H1 (cell line): ENCODE data around the gene ZC3H6. TPM values are rescaled to one million over a fixed set of nuclear protein-coding genes. Genes with fewer than 3 reads are reported as not detected.

Experiments
- CTCF ChIA-PET: fragments of 300-600 bp; sonication (Branson Sonifier 250); formaldehyde crosslinking; loops from one replicate; lab custom pipeline; 2021; ENCODE audit not compliant: partially characterized antibody; lab: Charles Lee
- POLR2A ChIA-PET: fragments of 300-600 bp; sonication (Branson Sonifier 250); formaldehyde crosslinking; loops from one replicate; lab custom pipeline; 2021; ENCODE audit warnings: inconsistent platforms; ENCODE audit not compliant: partially characterized antibody; lab: Charles Lee
- DNase-seq, 2 experiments: peaks; one replicate each; pipeline versions ENCODE4 v3.0.0 to v3.0.0-alpha.2; 2010 to 2022; ENCODE audit warnings: low spot score in 2 of 2, low read depth in 1 of 2, mixed read lengths in 1 of 2
- FAIRE-seq: peaks from 2 replicates; lab custom pipeline; 2011; peaks lifted over from hg19 to GRCh38; lab: Jason Lieb, UNC
- H2AFZ ChIP-seq: 2 replicates; pipeline ENCODE4 v1.8.1; 2012; ENCODE audit warnings: low read length, inconsistent platforms
- H2AK5ac ChIP-seq: 2 replicates; pipeline ENCODE4 v1.6.1; 2013; ENCODE audit warnings: low read depth, low read length
- H2BK120ac ChIP-seq: replicated peaks from 2 replicates; pipeline ENCODE3; 2013; ENCODE audit warnings: low read depth, low read length, inconsistent platforms
- H2BK12ac ChIP-seq: 2 replicates; pipeline ENCODE4 v1.6.1; 2013; ENCODE audit warnings: low read depth, low read length
- H2BK15ac ChIP-seq: 2 replicates; pipeline ENCODE4 v1.6.1; 2013; ENCODE audit warnings: low read length
- H2BK20ac ChIP-seq: 2 replicates; pipeline ENCODE4 v1.6.1; 2013; ENCODE audit warnings: low read length
- H2BK5ac ChIP-seq: 2 replicates; pipeline ENCODE4 v1.6.1; 2013; ENCODE audit warnings: low read depth, low read length
- H3K14ac ChIP-seq: 2 replicates; pipeline ENCODE4 v1.6.1; 2013; ENCODE audit warnings: inconsistent platforms; ENCODE audit not compliant: insufficient read length
- H3K18ac ChIP-seq: 2 replicates; pipeline ENCODE4 v1.6.1; 2013; ENCODE audit warnings: low read length; ENCODE audit errors: extremely low read depth
- H3K23ac ChIP-seq: 2 replicates; pipeline ENCODE4 v1.6.1; 2013; ENCODE audit warnings: inconsistent platforms; ENCODE audit not compliant: insufficient read length
- H3K23me2 ChIP-seq: 2 replicates; pipeline ENCODE4 v1.6.1; 2013; ENCODE audit warnings: low read depth, low read length
- H3K27ac ChIP-seq: 2 replicates; pipeline ENCODE4 v1.6.1; 2011; ENCODE audit warnings: low read depth, low read length, inconsistent platforms
- H3K27me3 ChIP-seq, 4 experiments: replicated peaks in 1 of 4; 1 replicate in 1 of 4; 2 replicates in 3 of 4; pipeline versions ENCODE4 v1.6.1 to v1.8.1; 2011 to 2013; ENCODE audit warnings: low read length in 3 of 4, mild to moderate bottlenecking in 3 of 4, inconsistent platforms in 2 of 4, mixed read lengths in 2 of 4, moderate library complexity in 1 of 4; ENCODE audit not compliant: control insufficient read depth in 3 of 4, insufficient read depth in 3 of 4; ENCODE audit errors: extremely low read depth in 1 of 4
- H3K36me3 ChIP-seq, 4 experiments: 2 replicates each; pipeline versions ENCODE4 v1.6.1 to v1.8.1; 2011 to 2013; ENCODE audit warnings: mild to moderate bottlenecking in 4 of 4, low read length in 3 of 4, moderate library complexity in 2 of 4, control low read depth in 1 of 4, inconsistent platforms in 1 of 4; ENCODE audit not compliant: insufficient read depth in 4 of 4, control insufficient read depth in 2 of 4
- H3K4ac ChIP-seq: replicated peaks from 2 replicates; pipeline ENCODE3; 2013; ENCODE audit warnings: low read length, low read depth, mixed read lengths, inconsistent platforms; ENCODE audit not compliant: insufficient read length
- H3K4me1 ChIP-seq, 4 experiments: replicated peaks in 1 of 4; 1 replicate in 1 of 4; 2 replicates in 3 of 4; pipeline versions ENCODE4 v1.6.1 to v1.8.1; 2011 to 2013; ENCODE audit warnings: low read length in 3 of 4, inconsistent platforms in 2 of 4, mixed read lengths in 1 of 4; ENCODE audit not compliant: insufficient read depth in 4 of 4, control insufficient read depth in 3 of 4
- H3K4me2 ChIP-seq, 2 experiments: 2 replicates each; pipeline versions ENCODE4 v1.6.1 to v1.8.1; 2011 to 2013; ENCODE audit warnings: low read depth in 2 of 2, low read length in 2 of 2, control low read depth in 1 of 2, inconsistent platforms in 1 of 2, mild to moderate bottlenecking in 1 of 2; ENCODE audit not compliant: insufficient read depth in 1 of 2
- H3K4me3 ChIP-seq, 4 experiments: fragments of 200-600, 300-600 bp in 1 of 4; sonication (generic), shearing (Covaris generic), sonication (Bioruptor Twin) in 1 of 4; 2 replicates each; pipeline versions ENCODE4 v1.5.1 to v1.8.1; 2011 to 2016; ENCODE audit warnings: low read length in 4 of 4, low read depth in 3 of 4, control low read depth in 2 of 4, inconsistent platforms in 2 of 4, mild to moderate bottlenecking in 2 of 4, mixed read lengths in 1 of 4, moderate library complexity in 1 of 4; ENCODE audit not compliant: insufficient read depth in 2 of 4; ENCODE audit errors: extremely low read depth in 1 of 4
- H3K56ac ChIP-seq: replicated peaks from 2 replicates; pipeline ENCODE3; 2013; ENCODE audit warnings: low read depth, mild to moderate bottlenecking, mixed read lengths, low read length, inconsistent platforms; ENCODE audit not compliant: insufficient read length
- H3K79me1 ChIP-seq: 2 replicates; pipeline ENCODE4 v1.6.1; 2013; ENCODE audit warnings: low read depth, low read length, control low read depth
- H3K79me2 ChIP-seq, 2 experiments: 2 replicates each; pipeline versions ENCODE4 v1.6.1 to v1.8.1; 2012 to 2013; ENCODE audit warnings: low read length in 2 of 2, mild to moderate bottlenecking in 2 of 2, inconsistent platforms in 1 of 2; ENCODE audit not compliant: insufficient read depth in 2 of 2, control insufficient read depth in 1 of 2
- H3K9ac ChIP-seq, 4 experiments: replicated peaks in 1 of 4; 1 replicate in 1 of 4; 2 replicates in 3 of 4; pipeline versions ENCODE4 v1.6.1 to v1.8.1; 2011 to 2013; ENCODE audit warnings: low read depth in 3 of 4, low read length in 3 of 4, control low read depth in 2 of 4, mild to moderate bottlenecking in 2 of 4, moderate library complexity in 2 of 4, inconsistent platforms in 1 of 4; ENCODE audit errors: extremely low read depth in 1 of 4
- H3K9me3 ChIP-seq, 2 experiments: 2 replicates each; pipeline versions ENCODE4 v1.6.1 to v1.8.1; 2012 to 2013; ENCODE audit warnings: mild to moderate bottlenecking in 2 of 2, moderate library complexity in 2 of 2, control low read depth in 1 of 2, inconsistent platforms in 1 of 2, low read depth in 1 of 2, low read length in 1 of 2, mixed read lengths in 1 of 2; ENCODE audit not compliant: insufficient read depth in 2 of 2
- H4K20me1 ChIP-seq, 2 experiments: replicated peaks in 1 of 2; 2 replicates each; pipeline versions ENCODE3 to v1.8.1; 2011 to 2013; ENCODE audit warnings: inconsistent platforms in 2 of 2, low read length in 2 of 2, mild to moderate bottlenecking in 1 of 2; ENCODE audit not compliant: insufficient read depth in 2 of 2, control insufficient read depth in 1 of 2
- H4K5ac ChIP-seq: 2 replicates; pipeline ENCODE4 v1.6.1; 2013; ENCODE audit warnings: low read length, low read depth, mixed read lengths, inconsistent platforms; ENCODE audit not compliant: insufficient read length
- H4K8ac ChIP-seq: 2 replicates; pipeline ENCODE4 v1.8.0; 2013; ENCODE audit warnings: mild to moderate bottlenecking, moderate library complexity, low read length, inconsistent platforms; ENCODE audit not compliant: insufficient read depth; ENCODE audit errors: extremely low read depth
- H4K91ac ChIP-seq: replicated peaks from 2 replicates; pipeline ENCODE3; 2013; ENCODE audit warnings: low read length, mixed read lengths, inconsistent platforms; ENCODE audit not compliant: insufficient read length
- ASH2L ChIP-seq: fragments of 200-600, 300-600 bp; sonication (generic); IDR thresholded peaks from one replicate; pipeline ENCODE4 v1.7.1; 2017; ENCODE audit warnings: low read length
- CBX5 ChIP-seq: fragments of 300-800, 300-1000 bp; sonication (generic); IDR thresholded peaks from 2 replicates; pipeline ENCODE4 v1.7.1; 2016; ENCODE audit warnings: antibody characterized with exemption, low read length, low read depth
- CBX8 ChIP-seq: fragments of 300-800, 300-1000 bp; sonication (generic); IDR thresholded peaks from 2 replicates; pipeline ENCODE4 v1.7.1; 2016; ENCODE audit warnings: low read depth, low read length, borderline replicate concordance
- CTBP2 ChIP-seq: IDR thresholded peaks from 2 replicates; pipeline ENCODE4 v1.7.0; 2011; ENCODE audit warnings: borderline replicate concordance, mild to moderate bottlenecking, moderate library complexity, mixed read lengths, low read length; ENCODE audit not compliant: insufficient read depth, insufficient read length
- FOSL1 ChIP-seq: IDR thresholded peaks from 2 replicates; pipeline ENCODE4 v1.6.1; 2011; ENCODE audit warnings: mild to moderate bottlenecking, low read depth, low read length, moderate library complexity; ENCODE audit not compliant: insufficient read depth
- KDM4A ChIP-seq: IDR thresholded peaks from one replicate; pipeline ENCODE4 v1.7.1; 2012; ENCODE audit warnings: low read depth, mild to moderate bottlenecking, moderate library complexity, low read length, inconsistent platforms; ENCODE audit not compliant: severe bottlenecking
- MAX ChIP-seq: IDR thresholded peaks from 2 replicates; pipeline ENCODE4 v1.6.1; 2012; ENCODE audit warnings: inconsistent platforms
- RAD21 ChIP-seq, 2 experiments: IDR thresholded peaks in 1 of 2; conservative IDR thresholded peaks in 1 of 2; 2 replicates each; pipeline ENCODE4 v1.6.1; 2011; ENCODE audit warnings: low read depth in 2 of 2, low read length in 2 of 2, improper control_type of control experiment in 1 of 2, inconsistent platforms in 1 of 2, mild to moderate bottlenecking in 1 of 2, moderate library complexity in 1 of 2
- RBBP5 ChIP-seq: IDR thresholded peaks from 2 replicates; pipeline ENCODE4 v1.7.1; 2012; ENCODE audit warnings: low read depth, mild to moderate bottlenecking, inconsistent platforms, low read length, moderate library complexity, borderline replicate concordance
- SP2 ChIP-seq: IDR thresholded peaks from 2 replicates; pipeline ENCODE4 v1.6.1; 2012; ENCODE audit warnings: mild to moderate bottlenecking, low read length, inconsistent platforms
- WGBS, 2 experiments: shearing (Covaris generic) in 1 of 2; methylation state at CpG; one replicate each; pipeline versions ENCODE4 v1.1.6 to v1.1.7; 2013 to 2015; ENCODE audit warnings: low lambda C conversion rate in 2 of 2, mixed read lengths in 2 of 2, inconsistent platforms in 1 of 2, low coverage in 1 of 2, missing lambda C conversion rate in 1 of 2; ENCODE audit not compliant: insufficient replicate concordance in 2 of 2, insufficient coverage in 1 of 2, insufficient read length in 1 of 2; ENCODE audit errors: extremely low coverage in 1 of 2, missing lambda C conversion rate in 1 of 2; 5-methylcytosine and 5-hydroxymethylcytosine counted together
- polyA plus RNA-seq, 7 experiments: library from polyadenylated mRNA; depleted of rRNA in 3 of 7; stranded (reverse) in 5 of 7; unstranded in 2 of 7; fragments of >200 nt in 5 of 7; fragments of 200-250 nt in 2 of 7; gene quantifications; 1 replicate in 5 of 7; 2 replicates in 1 of 7; 4 replicates in 1 of 7; pipeline versions ENCODE4 v1.2.1 to v1.2.3, GENCODE V29; 2011 to 2013; ENCODE audit warnings: missing spikeins in 2 of 7, mixed read lengths in 2 of 7
- total RNA-seq: library from RNA; stranded (reverse); fragmentation: NEBNext Ultra II Directional; extraction: Animal tissue kit (Norgen Biotek cat#: 25700); gene quantifications from 2 replicates; pipeline ENCODE4 v1.2.1, GENCODE V29; 2021
- TF ChIP-seq, protein P1 (sequence below): IDR thresholded peaks from 2 replicates; pipeline ENCODE4 v1.6.1; 2012; ENCODE audit warnings: low read length, inconsistent platforms

ZC3H6 gene
- total and polyA plus RNA-seq, 2 of the 8 experiments (the other 6 are each of a cell fraction or from before 2014, with no cell fraction given): 1.4 to 6.9 TPM

- H2BK5ac ChIP-seq: no peak overlapping the region
- no peaks in the 10 kb centered on the region for H3K23me2 ChIP-seq
- 96% methylated on average over 1 of the region's 1 CpG; no CpG with 5 or more reads in 1 of the 2 experiments for WGBS, 2 experiments
- no peak overlapping the region for H3K4me2 ChIP-seq
- H3K9me3 ChIP-seq: no peaks in the 10 kb centered on the region
- H2BK20ac ChIP-seq: no peak overlapping the region
- ChIA-PET POLR2A (no interaction called here), CTCF (no interaction called here)
- H3K36me3 ChIP-seq: no peaks in the 10 kb centered on the region
- H4K91ac ChIP-seq: no peak overlapping the region
- no peak overlapping the region for H3K18ac ChIP-seq
- H2BK12ac ChIP-seq: no peak overlapping the region
- H4K20me1 ChIP-seq: no peaks in the 10 kb centered on the region
- no peaks in the 10 kb centered on the region for H3K27me3 ChIP-seq
- no peak overlapping the region for H3K27ac ChIP-seq
- no peak overlapping the region for H2AK5ac ChIP-seq
- H3K79me2 ChIP-seq: no peaks in the 10 kb centered on the region
- H2BK120ac ChIP-seq: no peak overlapping the region
- no peak overlapping the region for H3K56ac ChIP-seq
- H3K23ac ChIP-seq: no peak overlapping the region
- H3K14ac ChIP-seq: no peak overlapping the region
- H3K4me1 ChIP-seq: peaks cover 0 to 3% (median 0%) of the 10 kb centered on the region in 4 experiments; a peak in 1 of 7 replicates
- no peak overlapping the region for H3K9ac ChIP-seq
- no peak overlapping the region for H3K4me3 ChIP-seq
- H3K4ac ChIP-seq: no peak overlapping the region
- H4K5ac ChIP-seq: no peak overlapping the region
- DNase-seq: no peak
- H2AFZ ChIP-seq: no peak overlapping the region
- no peak overlapping the region for H4K8ac ChIP-seq
- FAIRE-seq: no peak
- no peak overlapping the region for H2BK15ac ChIP-seq
- no peaks in the 10 kb centered on the region for H3K79me1 ChIP-seq
- TF ChIP-seq FOSL1: no peak
- TF ChIP-seq RBBP5: no peak
- TF ChIP-seq SP2: no peak
- TF ChIP-seq MAX: no peak
- TF ChIP-seq ASH2L: no peak
- no peak for TF ChIP-seq KDM4A
- no peak for TF ChIP-seq RAD21 (IDR thresholded peaks at IDR 0.05 in 1 of 2, conservative IDR thresholded peaks at IDR 0.05 in 1 of 2; ENCODE audit: low read depth in 2 of 2, low read length in 2 of 2)
- TF ChIP-seq CTBP2: no peak
- TF ChIP-seq, protein P1, sequence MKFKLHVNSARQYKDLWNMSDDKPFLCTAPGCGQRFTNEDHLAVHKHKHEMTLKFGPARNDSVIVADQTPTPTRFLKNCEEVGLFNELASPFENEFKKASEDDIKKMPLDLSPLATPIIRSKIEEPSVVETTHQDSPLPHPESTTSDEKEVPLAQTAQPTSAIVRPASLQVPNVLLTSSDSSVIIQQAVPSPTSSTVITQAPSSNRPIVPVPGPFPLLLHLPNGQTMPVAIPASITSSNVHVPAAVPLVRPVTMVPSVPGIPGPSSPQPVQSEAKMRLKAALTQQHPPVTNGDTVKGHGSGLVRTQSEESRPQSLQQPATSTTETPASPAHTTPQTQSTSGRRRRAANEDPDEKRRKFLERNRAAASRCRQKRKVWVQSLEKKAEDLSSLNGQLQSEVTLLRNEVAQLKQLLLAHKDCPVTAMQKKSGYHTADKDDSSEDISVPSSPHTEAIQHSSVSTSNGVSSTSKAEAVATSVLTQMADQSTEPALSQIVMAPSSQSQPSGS: no peak
- TF ChIP-seq CBX8: no peak
- TF ChIP-seq CBX5: no peak
Observed at GRCh38 chr2:112268547-112268946, 6.8 kb upstream of the ZC3H6 start.
